Measurements from ENCODE around the gene TRIM71.
"Not testable (repeated sequence)": the region's sequence is repeated elsewhere in the genome, so short reads cannot be mapped to it uniquely, and the experiment has no call there.

The TRIM71 gene

DNA sequence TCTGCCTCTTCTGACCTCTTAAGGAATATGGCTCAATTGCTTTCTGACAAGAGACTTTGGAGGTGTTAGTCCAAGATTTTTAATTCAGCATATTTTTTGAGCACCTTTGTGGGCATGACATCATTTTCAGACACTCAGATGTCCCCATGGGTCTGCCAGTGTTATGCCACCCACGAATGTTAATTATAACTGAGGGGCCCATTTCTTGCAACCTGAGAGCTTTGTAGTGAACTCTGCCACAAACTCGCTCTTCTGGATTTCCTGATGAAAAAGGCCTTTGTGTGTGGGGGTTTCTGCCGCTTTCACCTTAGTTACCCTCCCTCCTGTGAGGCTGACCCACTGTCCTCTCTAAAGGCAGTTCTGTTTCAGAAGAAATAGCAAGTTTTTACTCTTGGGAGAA lies 69.1 kb downstream of the TRIM71 start:
- DNase-seq (ENCODE audit: low spot score): no peak
- FAIRE-seq: no peak

DNA sequence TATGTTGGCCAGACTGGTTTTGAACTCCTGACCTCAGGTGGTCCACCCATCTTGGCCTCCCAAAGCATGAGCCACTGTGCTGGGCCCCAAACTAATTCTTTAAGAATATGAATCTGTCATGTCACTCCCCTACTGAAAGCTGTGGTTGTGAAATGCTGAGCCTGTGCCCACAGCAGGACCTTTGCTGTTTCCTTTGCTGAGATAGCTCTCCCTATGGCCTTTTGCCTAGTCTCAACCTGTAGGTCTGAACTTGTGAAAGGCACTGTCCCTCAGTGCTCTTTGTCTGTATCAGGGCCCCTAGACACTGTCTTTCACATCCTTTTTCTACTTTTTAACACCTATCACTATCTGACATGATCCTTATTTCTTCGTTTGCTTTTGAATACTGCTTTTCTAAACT lies 70.9 kb downstream of the TRIM71 start:
- DNase-seq (ENCODE audit: low spot score) (no peak), FAIRE-seq (no peak)

DNA sequence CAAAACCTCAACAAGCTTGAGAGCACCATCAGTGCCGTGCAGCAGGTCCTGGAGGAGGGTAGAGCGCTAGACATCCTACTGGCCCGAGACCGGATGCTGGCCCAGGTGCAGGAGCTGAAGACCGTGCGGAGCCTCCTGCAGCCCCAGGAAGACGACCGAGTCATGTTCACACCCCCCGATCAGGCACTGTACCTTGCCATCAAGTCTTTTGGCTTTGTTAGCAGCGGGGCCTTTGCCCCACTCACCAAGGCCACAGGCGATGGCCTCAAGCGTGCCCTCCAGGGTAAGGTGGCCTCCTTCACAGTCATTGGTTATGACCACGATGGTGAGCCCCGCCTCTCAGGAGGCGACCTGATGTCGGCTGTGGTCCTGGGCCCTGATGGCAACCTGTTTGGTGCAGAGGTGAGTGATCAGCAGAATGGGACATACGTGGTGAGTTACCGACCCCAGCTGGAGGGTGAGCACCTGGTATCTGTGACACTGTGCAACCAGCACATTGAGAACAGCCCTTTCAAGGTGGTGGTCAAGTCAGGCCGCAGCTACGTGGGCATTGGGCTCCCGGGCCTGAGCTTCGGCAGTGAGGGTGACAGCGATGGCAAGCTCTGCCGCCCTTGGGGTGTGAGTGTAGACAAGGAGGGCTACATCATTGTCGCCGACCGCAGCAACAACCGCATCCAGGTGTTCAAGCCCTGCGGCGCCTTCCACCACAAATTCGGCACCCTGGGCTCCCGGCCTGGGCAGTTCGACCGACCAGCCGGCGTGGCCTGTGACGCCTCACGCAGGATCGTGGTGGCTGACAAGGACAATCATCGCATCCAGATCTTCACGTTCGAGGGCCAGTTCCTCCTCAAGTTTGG lies 72.9 kb downstream of the TRIM71 start:
- FAIRE-seq (no peak), DNase-seq (ENCODE audit: low spot score) (no peak)

DNA sequence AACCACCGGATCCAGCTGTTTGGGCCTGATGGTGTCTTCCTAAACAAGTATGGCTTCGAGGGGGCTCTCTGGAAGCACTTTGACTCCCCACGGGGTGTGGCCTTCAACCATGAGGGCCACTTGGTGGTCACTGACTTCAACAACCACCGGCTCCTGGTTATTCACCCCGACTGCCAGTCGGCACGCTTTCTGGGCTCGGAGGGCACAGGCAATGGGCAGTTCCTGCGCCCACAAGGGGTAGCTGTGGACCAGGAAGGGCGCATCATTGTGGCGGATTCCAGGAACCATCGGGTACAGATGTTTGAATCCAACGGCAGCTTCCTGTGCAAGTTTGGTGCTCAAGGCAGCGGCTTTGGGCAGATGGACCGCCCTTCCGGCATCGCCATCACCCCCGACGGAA lies 73.6 kb downstream of the TRIM71 start:
- FAIRE-seq (no peak), DNase-seq (ENCODE audit: low spot score) (no peak)

DNA sequence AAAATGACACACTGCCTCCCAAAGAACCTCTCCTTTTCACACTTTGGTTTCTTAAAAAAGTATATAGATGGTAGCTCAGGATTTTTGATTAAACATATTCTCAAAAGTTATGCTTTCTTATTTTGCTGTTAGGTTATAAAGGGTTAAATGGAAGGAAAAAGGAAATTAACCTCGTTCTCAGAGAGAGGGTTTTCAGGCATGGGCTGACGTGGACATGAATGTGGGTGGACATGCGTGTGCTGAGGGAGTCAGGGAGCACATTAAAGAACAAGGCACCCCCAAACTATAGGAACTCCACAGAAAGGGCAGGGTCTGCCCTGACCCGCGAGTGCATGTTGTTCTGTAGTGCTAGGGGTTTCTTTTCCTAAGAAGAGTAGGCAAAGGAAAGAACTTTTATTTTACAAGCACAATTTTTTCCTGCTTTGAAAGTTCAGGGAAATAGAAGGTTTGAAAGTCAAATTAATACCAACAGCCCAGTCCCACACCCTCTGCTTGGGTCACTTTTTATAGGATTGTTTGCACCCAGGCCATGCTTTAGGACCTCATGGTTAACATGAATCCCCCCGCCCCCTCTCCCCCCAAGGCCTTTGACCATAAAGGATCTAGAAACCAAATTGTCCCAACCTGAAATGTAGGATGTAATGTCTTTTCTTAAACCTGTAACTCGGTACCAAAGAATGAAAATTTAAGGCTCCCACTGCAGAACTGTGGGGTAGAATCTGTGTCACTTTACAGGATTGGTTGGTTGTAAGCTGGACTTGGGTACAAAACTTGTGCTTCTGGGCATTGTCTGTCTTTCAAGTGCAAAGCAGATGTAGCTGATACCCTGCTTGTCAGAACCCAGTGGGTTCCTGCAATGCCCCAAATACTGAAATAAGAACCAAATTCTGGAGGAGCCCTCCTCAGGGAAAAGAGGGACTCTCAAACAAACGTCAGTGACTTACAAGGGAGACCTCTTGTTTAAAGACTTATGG lies 75.1 kb downstream of the TRIM71 start:
- DNase-seq (ENCODE audit: low spot score): no peak
- FAIRE-seq: no peak

DNA sequence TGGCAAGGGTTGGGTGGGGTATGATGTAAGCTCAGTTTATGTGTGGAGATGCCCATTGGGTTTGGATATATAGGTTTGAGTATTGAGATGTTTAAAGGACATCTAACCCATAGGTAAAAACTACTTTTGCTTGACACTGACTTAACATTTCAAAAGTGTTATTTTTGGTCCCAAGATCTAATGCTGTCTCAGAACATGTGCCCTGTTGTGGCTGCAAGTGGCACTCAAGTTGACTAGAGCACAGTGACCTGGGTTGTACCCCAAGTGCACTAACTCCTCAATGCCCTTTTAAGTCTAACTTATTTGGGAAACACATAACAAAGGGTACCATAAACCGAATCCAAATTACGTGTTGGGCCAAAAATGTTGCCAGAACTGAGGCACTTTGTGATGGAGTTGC lies 77.2 kb downstream of the TRIM71 start:
- FAIRE-seq: no peak
- no peak for DNase-seq (ENCODE audit: low spot score)

DNA sequence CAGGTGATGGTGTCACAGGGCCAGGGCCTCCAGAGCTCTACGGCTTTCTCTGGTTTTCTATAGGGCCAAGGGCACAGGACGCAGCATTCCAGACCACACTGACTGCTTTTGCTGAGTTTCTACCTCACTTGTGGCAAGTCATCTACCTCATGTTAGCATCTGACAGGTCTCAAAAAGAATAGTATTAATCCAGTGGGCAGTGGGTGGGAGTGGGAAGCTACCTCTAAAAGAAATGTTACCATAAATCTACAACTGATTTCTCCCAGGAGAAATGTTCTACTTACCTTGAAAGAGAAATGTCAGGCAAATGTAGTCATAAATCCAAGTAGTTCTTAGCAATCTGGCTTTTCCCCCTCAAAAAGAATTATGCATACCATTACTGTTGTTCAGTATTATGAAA lies 77.9 kb downstream of the TRIM71 start:
- no peak for DNase-seq (ENCODE audit: low spot score)
- FAIRE-seq: no peak

DNA sequence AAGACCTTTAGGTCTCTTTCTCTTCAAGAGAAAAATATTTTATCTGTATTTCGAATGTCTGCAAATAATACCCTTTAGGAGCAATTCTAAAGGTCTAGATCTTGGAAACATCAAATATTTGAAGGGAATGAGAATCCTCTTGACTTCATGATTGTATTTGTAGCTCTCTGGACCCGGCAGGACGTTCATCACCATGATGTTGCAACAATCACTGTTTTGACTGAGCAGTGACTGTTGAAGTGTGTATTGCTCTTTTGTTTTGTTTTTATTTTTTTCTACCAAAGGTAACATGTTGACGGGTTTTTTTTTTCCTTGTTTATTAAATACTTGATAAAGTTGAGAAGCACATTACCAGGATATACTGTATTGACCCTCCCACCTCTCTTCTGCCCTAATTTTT lies 78.3 kb downstream of the TRIM71 start:
- DNase-seq (ENCODE audit: low spot score): no peak
- FAIRE-seq: no peak

DNA sequence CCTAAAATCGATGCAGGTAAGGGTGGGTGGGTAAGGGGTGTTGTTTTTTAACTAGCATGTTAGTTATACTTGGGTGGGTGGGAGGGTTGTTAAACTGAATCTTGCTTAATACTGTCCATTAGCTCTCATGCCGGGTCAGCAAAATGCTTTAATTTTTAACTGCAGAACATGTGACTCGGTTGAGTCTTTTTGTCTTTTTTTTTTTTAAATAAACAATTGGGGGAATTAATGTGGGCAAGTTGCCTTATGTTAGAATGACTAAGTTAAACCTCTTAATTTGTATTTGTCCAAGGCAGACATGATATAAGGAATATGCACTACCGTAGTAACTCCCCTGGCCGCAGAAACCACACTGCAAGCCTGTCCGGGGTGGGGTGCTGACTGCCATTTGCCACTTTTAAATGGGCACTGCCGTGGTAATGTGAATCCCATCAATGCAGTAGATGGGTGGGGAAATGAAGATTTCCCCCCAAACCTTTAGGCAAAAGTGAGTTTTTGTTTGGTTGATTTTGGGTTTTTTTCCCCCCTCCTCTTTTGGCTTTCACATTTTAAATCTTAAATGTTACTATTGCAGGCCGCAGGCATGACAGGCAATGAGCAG lies 79.3 kb downstream of the TRIM71 start:
- no peak for DNase-seq (ENCODE audit: low spot score)
- no peak for FAIRE-seq

DNA sequence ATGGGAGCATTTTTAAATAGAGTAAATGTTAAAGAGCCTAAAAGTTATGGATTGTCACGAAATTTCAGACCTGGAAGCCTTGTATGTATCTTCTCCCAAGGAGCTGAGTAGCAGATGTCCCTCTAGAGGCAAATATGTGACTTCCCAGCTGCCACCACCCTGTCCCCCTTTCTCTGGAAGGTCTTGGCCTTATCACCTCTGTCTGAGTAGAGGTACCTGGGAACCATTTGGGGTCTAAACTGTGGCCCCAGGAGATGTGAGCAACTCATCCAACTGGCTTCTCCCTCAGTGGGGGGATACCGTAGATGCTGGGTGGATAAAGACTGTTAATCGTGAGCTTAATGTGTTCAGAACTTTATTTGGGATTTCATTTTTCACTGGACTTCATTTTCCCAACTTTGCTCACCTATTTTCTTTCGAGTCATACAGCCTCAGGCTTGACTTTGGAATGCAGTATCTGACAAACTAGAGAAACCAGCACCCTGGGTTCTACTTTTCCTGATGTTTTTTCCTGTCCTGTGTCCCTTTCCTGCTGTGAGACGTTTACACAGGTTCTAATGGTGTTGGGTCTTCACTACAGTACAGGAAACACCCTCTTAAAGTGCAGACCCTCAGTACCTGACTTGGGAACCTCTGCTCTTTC lies 80.3 kb downstream of the TRIM71 start:
- DNase-seq (ENCODE audit: low spot score): no peak
- FAIRE-seq: no peak

DNA sequence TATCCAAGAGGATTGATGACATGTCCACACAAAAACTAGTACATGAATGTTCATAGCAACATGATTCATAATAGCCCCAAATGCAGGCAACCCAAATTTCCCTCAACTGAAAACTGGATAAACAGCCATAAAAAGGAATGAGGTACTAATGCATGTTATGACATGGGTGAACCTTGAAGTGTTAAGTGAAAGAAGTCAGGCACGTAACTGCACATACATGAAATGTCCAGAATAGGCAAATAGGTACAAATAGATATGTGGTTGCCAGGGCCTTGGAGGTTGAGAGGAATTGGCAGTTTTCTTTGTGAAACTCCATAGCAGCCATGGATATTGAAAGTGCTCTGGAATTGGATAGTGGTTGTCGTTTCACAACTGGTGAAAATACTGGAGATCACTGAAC lies 81.5 kb downstream of the TRIM71 start:
- FAIRE-seq (no peak), DNase-seq (ENCODE audit: low spot score) (no peak)

DNA sequence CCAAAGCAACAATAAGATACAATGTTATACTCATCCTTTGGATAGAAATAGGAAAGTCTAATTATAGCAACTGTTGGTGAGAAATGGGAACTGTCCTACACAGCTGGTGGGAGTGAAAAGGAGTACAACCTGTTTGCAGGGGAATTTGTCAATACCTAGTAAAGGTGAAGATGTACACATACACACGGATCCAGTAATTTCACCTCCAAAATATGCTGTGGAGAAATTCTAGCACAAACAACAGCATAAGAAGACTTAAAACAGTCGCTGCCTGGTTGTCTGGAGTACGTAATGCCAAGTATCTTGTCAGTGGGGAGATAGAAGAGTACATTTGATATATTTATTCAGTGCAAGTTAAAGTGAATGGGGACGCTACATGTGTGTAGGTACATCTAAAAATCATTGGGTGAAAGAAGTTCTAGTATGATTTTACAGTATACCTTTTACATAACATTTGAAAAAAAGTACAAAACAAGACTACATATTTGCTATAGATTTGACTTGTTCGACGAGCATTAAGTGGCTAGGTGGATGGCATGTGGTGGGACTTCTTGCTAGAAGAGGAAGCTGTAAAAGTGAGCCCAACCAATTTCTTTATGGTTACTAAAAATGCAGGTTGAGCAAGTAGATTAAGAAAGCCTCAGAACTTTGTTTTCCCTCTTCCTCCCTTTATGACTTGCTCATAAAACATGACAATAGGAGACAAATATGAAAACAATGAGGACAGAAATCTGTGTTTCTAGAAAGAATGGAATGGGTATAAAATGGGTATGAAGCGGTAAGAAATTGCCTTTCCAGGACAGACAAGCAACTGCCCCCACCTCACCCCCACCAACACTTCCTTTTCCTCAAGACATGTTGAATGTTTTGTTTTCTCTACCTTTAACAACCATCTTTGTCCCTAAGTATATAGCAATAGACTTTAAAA lies 83.5 kb downstream of the TRIM71 start:
- no peak for DNase-seq (ENCODE audit: low spot score)

DNA sequence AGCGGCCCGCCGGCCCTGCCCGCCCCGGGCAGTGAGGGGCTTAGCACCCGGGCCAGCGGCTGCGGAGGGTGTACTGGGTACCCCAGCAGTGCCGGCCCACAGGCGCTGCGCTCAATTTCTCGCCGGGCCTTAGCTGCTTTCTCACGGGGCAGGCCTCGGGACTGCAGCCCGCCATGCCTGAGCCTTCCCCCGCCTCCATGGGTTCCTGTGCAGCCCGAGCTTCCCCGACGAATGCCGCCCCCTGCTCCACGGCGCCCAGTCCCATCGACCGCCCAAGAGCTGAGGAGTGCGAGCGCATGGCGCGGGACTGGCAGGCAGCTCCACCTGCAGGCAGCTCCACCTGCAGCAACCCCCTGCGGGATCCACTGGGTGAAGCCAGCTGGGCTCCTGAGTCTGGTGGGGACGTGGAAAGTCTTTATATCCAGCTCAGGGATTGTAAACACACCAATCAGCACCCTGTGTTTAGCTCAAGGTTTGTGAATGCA lies 85.1 kb downstream of the TRIM71 start:
- not testable (repeated sequence) for FAIRE-seq; DNase-seq (ENCODE audit: low spot score)

More for the DNA sequence above, 83.5 kb downstream of the TRIM71 start:
- FAIRE-seq: no peak

DNA sequence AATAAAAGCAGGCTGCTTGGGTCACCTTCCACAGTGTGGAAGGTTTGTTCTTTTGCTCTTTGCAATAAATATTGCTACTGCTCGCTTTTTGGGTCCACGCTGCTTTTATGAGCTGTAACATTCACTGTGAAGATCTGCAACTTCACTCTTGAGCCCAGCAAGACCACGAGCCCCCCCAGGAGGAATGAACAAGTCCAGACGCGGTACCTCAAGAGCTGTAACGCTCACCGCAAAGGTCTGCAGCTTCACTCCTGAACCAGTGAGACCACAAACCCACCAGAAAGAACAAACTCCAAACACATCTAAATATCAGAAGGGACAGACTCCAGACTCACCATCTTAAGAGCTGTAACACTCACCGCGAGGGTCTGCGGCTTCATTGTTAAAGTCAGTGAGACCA lies 86.2 kb downstream of the TRIM71 start:
- DNase-seq (ENCODE audit: low spot score) (no peak), FAIRE-seq (no peak)

DNA sequence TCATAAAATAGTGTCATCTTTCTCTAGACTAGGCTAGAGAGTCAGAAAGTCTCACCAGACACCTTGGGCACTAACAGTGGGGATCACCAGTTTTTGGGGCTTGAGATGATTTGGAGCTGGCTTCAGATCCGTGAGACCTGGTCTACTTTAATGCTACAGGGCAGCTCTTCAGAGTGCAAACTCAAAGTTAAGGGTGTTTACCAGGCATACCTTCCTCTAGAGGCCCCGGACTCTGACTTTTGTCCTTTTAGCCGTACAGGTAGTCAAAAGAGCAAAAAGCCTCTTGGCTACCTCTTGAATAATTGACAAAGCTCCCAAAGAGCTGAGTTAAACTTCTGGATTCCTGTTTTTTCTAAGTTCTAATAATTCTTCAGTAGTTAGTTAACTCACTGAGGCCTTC lies 92.2 kb downstream of the TRIM71 start:
- DNase-seq (ENCODE audit: low spot score) (no peak), FAIRE-seq (no peak)

DNA sequence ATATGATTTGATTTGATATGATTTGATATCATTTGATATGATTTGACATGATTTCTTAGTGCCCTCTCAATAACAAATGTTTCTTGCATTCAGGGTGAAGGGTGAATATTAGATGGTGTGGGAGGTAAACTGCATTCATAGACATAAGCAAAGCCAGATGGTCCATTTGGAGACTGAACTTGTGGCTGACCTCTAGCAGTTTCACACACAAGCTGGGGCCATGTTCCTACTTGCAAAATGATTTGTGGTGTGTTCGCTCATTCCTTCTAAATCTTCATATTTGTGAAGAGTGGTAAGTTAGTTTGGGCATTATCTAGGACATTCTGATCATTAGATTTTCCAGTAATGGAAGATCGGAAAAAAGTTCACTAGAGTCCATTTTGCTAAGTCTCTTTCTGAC lies 93.2 kb downstream of the TRIM71 start:
- no peak for FAIRE-seq
- no peak for DNase-seq (ENCODE audit: low spot score)

DNA sequence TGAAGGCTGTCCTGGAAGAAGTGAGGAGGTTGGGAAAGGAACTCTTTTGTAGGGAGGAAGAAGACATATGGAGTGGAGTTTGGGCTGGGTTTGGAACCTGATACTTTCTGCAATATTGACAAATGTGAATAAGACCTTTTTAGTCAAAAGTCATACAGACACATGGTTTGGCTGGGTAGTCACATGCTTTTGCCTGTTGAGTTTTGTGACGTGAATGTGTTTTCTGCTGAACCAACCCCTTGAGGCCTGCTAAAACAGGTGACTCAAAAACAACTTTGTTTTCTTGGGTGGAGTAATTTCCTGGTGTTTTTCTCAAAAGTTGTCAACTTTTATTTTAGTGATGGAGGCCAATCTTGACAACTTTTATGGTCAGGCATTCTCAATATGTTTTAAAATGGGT lies 94.2 kb downstream of the TRIM71 start:
- no peak for FAIRE-seq
- DNase-seq (ENCODE audit: low spot score): no peak

DNA sequence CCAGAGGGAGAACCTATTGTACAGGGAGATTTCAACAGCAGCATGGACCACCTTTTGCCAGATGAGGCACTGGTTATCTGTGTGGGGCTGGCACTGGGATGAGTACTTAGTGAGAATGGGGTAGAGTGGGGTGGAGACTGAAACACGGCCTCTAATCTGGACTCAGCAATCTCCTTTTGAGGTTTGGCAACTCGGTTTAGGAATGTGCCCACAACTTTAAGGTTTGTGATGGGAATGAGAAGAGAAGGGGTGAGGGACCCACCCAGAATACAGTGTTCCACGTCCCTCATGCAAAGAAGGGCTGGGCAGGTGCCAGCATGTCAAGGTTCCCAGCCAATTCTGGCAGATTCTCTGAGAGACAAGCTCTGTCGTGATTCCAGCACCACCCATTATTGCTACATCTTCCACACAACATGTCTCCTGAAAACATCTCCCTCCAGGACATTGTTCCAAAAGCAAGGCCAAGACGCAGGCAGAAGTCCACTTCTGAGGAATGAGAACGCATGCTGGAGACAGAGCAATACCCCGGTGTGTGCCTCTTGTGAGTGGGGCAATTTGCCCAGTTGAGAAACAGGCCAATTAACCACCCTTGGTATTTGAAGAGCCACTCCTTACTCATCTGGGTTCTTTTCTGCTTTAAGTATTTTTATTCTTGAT lies 96.1 kb downstream of the TRIM71 start:
- no peak for FAIRE-seq
- no peak for DNase-seq (ENCODE audit: low spot score)

DNA sequence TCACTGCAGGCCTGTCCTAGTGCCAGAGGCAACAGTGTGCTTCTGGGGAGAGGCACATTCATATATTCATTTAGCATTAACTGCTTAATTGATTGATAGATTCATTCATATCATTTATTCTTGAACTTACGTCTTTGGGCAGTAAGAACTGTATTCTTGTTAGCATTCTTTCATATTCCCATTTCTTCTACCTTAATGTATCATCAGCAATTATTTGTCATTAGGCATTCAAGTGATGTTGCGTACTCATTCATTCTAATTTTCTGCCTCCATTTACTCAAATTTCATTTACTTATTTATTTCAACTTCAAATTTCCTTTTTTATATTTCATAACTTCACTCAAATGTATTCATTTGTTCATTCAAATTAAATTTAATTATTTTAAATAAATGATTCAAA lies 102.1 kb downstream of the TRIM71 start:
- DNase-seq (ENCODE audit: low spot score) (no peak), FAIRE-seq (no peak)

DNA sequence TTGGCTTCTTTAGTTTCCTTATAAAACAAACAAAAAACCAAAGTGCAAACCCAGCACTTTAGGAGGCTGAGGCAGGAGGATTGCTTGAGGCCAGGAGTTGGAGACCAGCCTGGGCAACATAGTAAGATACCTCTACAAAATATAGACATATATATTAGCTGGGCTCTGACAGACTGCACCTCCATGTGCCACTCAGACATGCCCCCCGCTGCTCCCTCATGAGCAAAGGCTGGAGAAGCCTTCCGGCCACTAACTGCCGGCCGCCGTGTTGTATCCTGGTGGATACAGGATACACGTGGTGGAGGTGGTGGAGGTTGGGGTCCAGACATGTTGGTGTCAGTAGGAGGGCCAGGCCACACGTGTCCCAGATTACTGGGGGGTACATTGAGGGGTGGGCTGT lies 104.3 kb downstream of the TRIM71 start:
- FAIRE-seq: no peak
- no peak for DNase-seq (ENCODE audit: low spot score)
